Measurements from ENCODE around the gene HDAC4. TPM values are rescaled to one million over a fixed set of nuclear protein-coding genes. Genes with fewer than 3 reads are reported as not detected.

The HDAC4 gene
- total and polyA plus RNA-seq, 2 of the 8 experiments (the other 6 are each of a cell fraction or from before 2014, with no cell fraction given): 15.4 to 31.5 TPM

- no peak overlapping the region for H2BK5ac ChIP-seq (ENCODE audit: low read depth, low read length)
- 91% methylated on average over 19 of the region's 20 CpGs; no CpG with 5 or more reads in 1 of the 2 experiments for WGBS, 2 experiments (ENCODE audit: extremely low coverage in 1 of 2, insufficient coverage in 1 of 2, insufficient read length in 1 of 2, insufficient replicate concordance in 2 of 2, low coverage in 1 of 2, low lambda C conversion rate in 2 of 2, missing lambda C conversion rate in 1 of 2)
- no peak overlapping the region for H2AFZ ChIP-seq (ENCODE audit: low read length)
- H3K18ac ChIP-seq (ENCODE audit: extremely low read depth, low read length): no peak overlapping the region
- H3K4me2 ChIP-seq (ENCODE audit: insufficient read depth in 1 of 2, low read depth in 2 of 2, low read length in 2 of 2): no peak overlapping the region
- no peaks in the 10 kb centered on the region for H3K9me3 ChIP-seq (ENCODE audit: insufficient read depth in 2 of 2, low read depth in 1 of 2, low read length in 1 of 2)
- H3K79me2 ChIP-seq (ENCODE audit: control insufficient read depth in 1 of 2, insufficient read depth in 2 of 2, low read length in 2 of 2): peaks cover 9 to 65% of the 10 kb centered on the region in 2 experiments
- no peak overlapping the region for H2BK20ac ChIP-seq (ENCODE audit: low read length)
- no peak overlapping the region for H4K91ac ChIP-seq (replicated peaks; ENCODE audit: insufficient read length, low read length)
- H3K23ac ChIP-seq (ENCODE audit: insufficient read length): no peak overlapping the region
- no peak overlapping the region for H3K4ac ChIP-seq (replicated peaks; ENCODE audit: insufficient read length, low read depth, low read length)
- no peak overlapping the region for H2BK12ac ChIP-seq (ENCODE audit: low read depth, low read length)
- peaks cover 22% of the 10 kb centered on the region for H3K79me1 ChIP-seq (ENCODE audit: low read depth, low read length)
- no peak overlapping the region for H2BK15ac ChIP-seq (ENCODE audit: low read length)
- TF ChIP-seq EZH2 (IDR thresholded peaks at IDR 0.05; ENCODE audit: low read depth, low read length, severe bottlenecking) (no peak), KDM5A (IDR thresholded peaks at IDR 0.05; ENCODE audit: low read length) (no peak), GTF2F1 (IDR thresholded peaks at IDR 0.05; ENCODE audit: borderline replicate concordance, low read depth, low read length) (no peak), CEBPB (IDR thresholded peaks at IDR 0.05; ENCODE audit: low read depth, low read length) (no peak), KDM1A (IDR thresholded peaks at IDR 0.05; ENCODE audit: borderline replicate concordance, low read length) (no peak), SAP30 (IDR thresholded peaks at IDR 0.05; ENCODE audit: insufficient read depth, insufficient replicate concordance, low read length) (no peak), CTBP2 (IDR thresholded peaks at IDR 0.05; ENCODE audit: borderline replicate concordance, insufficient read depth, insufficient read length, low read length) (no peak), RAD21 (IDR thresholded peaks at IDR 0.05 in 1 of 2, conservative IDR thresholded peaks at IDR 0.05 in 1 of 2; ENCODE audit: low read depth in 2 of 2, low read length in 2 of 2) (no peak)
- ChIA-PET CTCF (ENCODE audit: partially characterized antibody) (interaction anchor here (1.0 to 1.9 kb wide), 7 partner anchors 10 to 1012 kb away, joined by 3 to 4 read pairs (median 3); no protein-coding TSS in a partner anchor), POLR2A (ENCODE audit: partially characterized antibody) (interaction anchor here (1.6 to 1.9 kb wide), 2 partner anchors 9 to 12 kb away, joined by 4 to 5 read pairs; no protein-coding TSS in a partner anchor)
- H3K9ac ChIP-seq (replicated peaks in 1 of 4; ENCODE audit: extremely low read depth in 1 of 4, low read depth in 3 of 4, low read length in 3 of 4): no peak overlapping the region
- H3K27me3 ChIP-seq (replicated peaks in 1 of 4; ENCODE audit: control insufficient read depth in 3 of 4, extremely low read depth in 1 of 4, insufficient read depth in 3 of 4, low read length in 3 of 4): no peaks in the 10 kb centered on the region; a peak in 1 of 7 replicates
- no peak for DNase-seq (ENCODE audit: low read depth in 1 of 2, low spot score in 2 of 2)
- H4K5ac ChIP-seq (ENCODE audit: insufficient read length, low read depth, low read length): no peak overlapping the region
- no peak overlapping the region for H3K27ac ChIP-seq (ENCODE audit: low read depth, low read length)
- H2BK120ac ChIP-seq (replicated peaks; ENCODE audit: low read depth, low read length): no peak overlapping the region
- no peaks in the 10 kb centered on the region for H3K36me3 ChIP-seq (ENCODE audit: control insufficient read depth in 2 of 4, insufficient read depth in 4 of 4, low read length in 3 of 4)
- no peak overlapping the region for H2AK5ac ChIP-seq (ENCODE audit: low read depth, low read length)
- H3K4me1 ChIP-seq (replicated peaks in 1 of 4; ENCODE audit: control insufficient read depth in 3 of 4, insufficient read depth in 4 of 4, low read length in 3 of 4): peaks cover 0 to 2% (median 0%) of the 10 kb centered on the region in 4 experiments; a peak in 1 of 7 replicates
- peaks cover 4% of the 10 kb centered on the region; the same call in 1 of the 2 replicates for H3K23me2 ChIP-seq (ENCODE audit: low read depth, low read length)
- H4K8ac ChIP-seq (ENCODE audit: extremely low read depth, insufficient read depth, low read length): no peak overlapping the region
- H4K20me1 ChIP-seq (replicated peaks in 1 of 2; ENCODE audit: control insufficient read depth in 1 of 2, insufficient read depth in 2 of 2, low read length in 2 of 2): peaks cover 5 to 31% of the 10 kb centered on the region in 2 experiments
- H3K4me3 ChIP-seq (ENCODE audit: extremely low read depth in 1 of 4, insufficient read depth in 2 of 4, low read depth in 3 of 4, low read length in 4 of 4): no peak overlapping the region
- no peak overlapping the region for H3K14ac ChIP-seq (ENCODE audit: insufficient read length)
- H3K56ac ChIP-seq (replicated peaks; ENCODE audit: insufficient read length, low read depth, low read length): no peak overlapping the region
- no peak for FAIRE-seq
Observed at GRCh38 chr2:239368906-239369552, 31.8 kb downstream of the HDAC4 start.

Measured in H1 (cell line).